PC-9 (cell line): ENCODE data around the gene CD7. TPM values are rescaled to one million over a fixed set of nuclear protein-coding genes. Genes with fewer than 3 reads are reported as not detected.

ENCODE experiments used
- BruUV-seq: library from RNA; stranded (reverse); fragments of 400-500 nt; replicated peaks from 2 replicates; lab custom pipeline; 2021; lab: Mats Ljungman, UMichigan
- CTCF ChIA-PET: fragments of 300-600 bp; sonication (Branson Sonifier 250); formaldehyde crosslinking; loops from one replicate; lab custom pipeline; 2022; ENCODE audit warnings: antibody characterized with exemption; lab: Charles Lee
- POLR2A ChIA-PET: fragments of 300-600 bp; sonication (Branson Sonifier 250); formaldehyde crosslinking; loops from one replicate; lab custom pipeline; 2022; ENCODE audit warnings: antibody characterized with exemption; ENCODE audit not compliant: unreplicated experiment; lab: Charles Lee
- DNase-seq, 2 experiments: peaks; one replicate each; pipeline versions ENCODE4 v3.0.0 to v3.0.0-alpha.2; 2015 to 2022; ENCODE audit warnings: mixed read lengths in 1 of 2
- H2AFZ ChIP-seq: fragments of 200-600 bp; sonication (generic); 2 replicates; pipeline ENCODE4 v1.8.1; 2017; ENCODE audit warnings: antibody characterized with exemption
- H3F3A ChIP-seq: fragments of 200-600 bp; sonication (generic); 2 replicates; pipeline ENCODE4 v1.8.1; 2017; ENCODE audit warnings: antibody characterized with exemption, mild to moderate bottlenecking, low read depth; ENCODE audit not compliant: insufficient read depth
- H3K27ac ChIP-seq: fragments of 200-600 bp; sonication (generic); 2 replicates; pipeline ENCODE4 v1.6.1; 2016; ENCODE audit warnings: mixed run types
- H3K27me3 ChIP-seq: fragments of 200-600 bp; sonication (generic); 2 replicates; pipeline ENCODE4 v1.6.1; 2016; ENCODE audit warnings: low read depth, mixed run types; ENCODE audit not compliant: insufficient read depth
- H3K36me3 ChIP-seq: fragments of 200-600 bp; sonication (generic); 2 replicates; pipeline ENCODE4 v1.6.1; 2016; ENCODE audit warnings: low read depth, mixed run types
- H3K4me1 ChIP-seq: fragments of 200-600 bp; sonication (generic); replicated peaks from 2 replicates; pipeline ENCODE4 v1.6.1; 2016; ENCODE audit warnings: mixed run types; ENCODE audit not compliant: insufficient read depth
- H3K4me2 ChIP-seq: fragments of 200-600 bp; sonication (generic); 2 replicates; pipeline ENCODE4 v1.6.1; 2017; ENCODE audit warnings: mixed run types
- H3K4me3 ChIP-seq: fragments of 200-600 bp; sonication (generic); 2 replicates; pipeline ENCODE4 v1.6.1; 2016; ENCODE audit warnings: mixed run types
- H3K79me2 ChIP-seq: fragments of 200-600 bp; sonication (generic); 2 replicates; pipeline ENCODE4 v1.6.1; 2017; ENCODE audit warnings: low read depth, mixed run types
- H3K9me2 ChIP-seq: fragments of 200-600 bp; sonication (generic); 2 replicates; pipeline ENCODE4 v1.8.1; 2017; ENCODE audit warnings: mild to moderate bottlenecking; ENCODE audit not compliant: insufficient read depth
- H3K9me3 ChIP-seq: fragments of 200-600 bp; sonication (generic); 2 replicates; pipeline ENCODE4 v1.8.1; 2016; ENCODE audit warnings: low read depth; ENCODE audit not compliant: insufficient read depth
- H4K20me1 ChIP-seq: fragments of 200-600 bp; sonication (generic); 2 replicates; pipeline ENCODE4 v1.8.1; 2017; ENCODE audit not compliant: insufficient read depth
- EZH2 ChIP-seq: fragments of 200-600 bp; sonication (generic); IDR thresholded peaks from 2 replicates; pipeline ENCODE4 v1.8.0; 2017; ENCODE audit warnings: antibody characterized with exemption, low read depth
- intact Hi-C: fragments of 100-400 bp; cut with micrococcal nuclease; formaldehyde crosslinking; loops from one replicate; pipeline ENCODE4 v1.10.0; 2022; ENCODE audit not compliant: unreplicated experiment
- total RNA-seq: library from RNA; stranded (reverse); gene quantifications from 2 replicates; pipeline ENCODE4 v1.2.3, GENCODE V29; 2021
- TF ChIP-seq, protein P1 (sequence below): fragments of 200-600 bp; sonication (generic); conservative IDR thresholded peaks from 2 replicates; pipeline ENCODE4 v1.6.1; 2017; ENCODE audit warnings: mixed run types, antibody characterized with exemption, mild to moderate bottlenecking, moderate library complexity

The CD7 gene
- total RNA-seq, 1 experiment from 2014 or later: 0.68 TPM

DNA sequence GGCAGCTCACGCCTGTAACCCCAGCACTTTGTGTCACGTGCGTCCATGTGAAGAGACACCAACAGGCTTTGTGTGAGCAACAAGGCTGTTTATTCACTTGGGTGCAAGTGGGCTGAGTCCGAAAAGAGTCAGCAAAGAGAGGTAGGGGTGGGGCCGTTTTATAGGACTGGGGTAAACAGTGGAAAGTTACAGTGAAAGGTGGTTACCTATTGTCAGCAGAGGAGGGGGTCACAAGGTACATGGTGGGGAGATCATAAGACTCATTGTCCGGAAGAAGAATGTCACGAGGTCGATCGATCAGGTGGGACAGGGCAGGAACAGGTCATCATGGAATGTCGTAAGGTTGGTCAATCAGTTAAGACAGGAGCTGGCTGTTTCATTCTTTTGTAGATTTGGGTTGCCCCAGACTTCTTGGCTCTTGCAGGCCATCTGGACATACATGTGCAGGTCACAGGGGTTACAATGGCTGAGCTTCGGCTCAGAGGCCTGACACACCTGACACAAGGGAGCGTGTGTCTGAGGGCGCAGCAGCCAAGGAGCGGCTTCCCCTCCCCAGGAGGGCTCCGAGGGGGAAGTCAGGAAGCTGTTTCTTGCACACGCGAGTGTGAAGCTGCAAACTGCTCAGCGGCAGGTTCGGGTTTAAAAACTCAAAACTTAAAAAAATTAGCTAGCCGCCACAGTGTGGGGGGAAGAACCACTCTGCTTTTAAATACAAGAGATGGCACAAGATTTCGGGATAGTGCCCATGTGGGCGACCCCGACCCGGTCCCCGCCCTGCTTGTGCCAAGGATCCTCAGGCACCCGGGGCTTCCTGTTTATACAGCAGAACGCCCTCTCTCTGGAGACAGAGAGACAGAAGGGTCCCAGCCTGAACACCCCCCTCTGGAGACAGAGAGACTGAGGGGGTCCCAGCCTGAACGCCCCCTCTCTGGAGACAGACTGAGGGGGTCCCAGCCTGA is 29.2 kb upstream of the CD7 start:
- no peaks in the 10 kb centered on the region for H3K27me3 ChIP-seq
- H3K4me1 ChIP-seq: no peaks in the 10 kb centered on the region
- ChIA-PET CTCF (no interaction called here), POLR2A (interaction anchor here (0.6 kb wide), 1 partner anchor 412 kb away, joined by 3 read pairs; no protein-coding TSS in a partner anchor)
- no peak overlapping the region for H2AFZ ChIP-seq
- no peaks in the 10 kb centered on the region for H3K79me2 ChIP-seq
- H3K4me3 ChIP-seq: no peak overlapping the region
- H3K27ac ChIP-seq: no peak overlapping the region
- no peak for DNase-seq
- H3K9me3 ChIP-seq: no peaks in the 10 kb centered on the region
- H3K36me3 ChIP-seq: no peaks in the 10 kb centered on the region
- TF ChIP-seq, protein P1, sequence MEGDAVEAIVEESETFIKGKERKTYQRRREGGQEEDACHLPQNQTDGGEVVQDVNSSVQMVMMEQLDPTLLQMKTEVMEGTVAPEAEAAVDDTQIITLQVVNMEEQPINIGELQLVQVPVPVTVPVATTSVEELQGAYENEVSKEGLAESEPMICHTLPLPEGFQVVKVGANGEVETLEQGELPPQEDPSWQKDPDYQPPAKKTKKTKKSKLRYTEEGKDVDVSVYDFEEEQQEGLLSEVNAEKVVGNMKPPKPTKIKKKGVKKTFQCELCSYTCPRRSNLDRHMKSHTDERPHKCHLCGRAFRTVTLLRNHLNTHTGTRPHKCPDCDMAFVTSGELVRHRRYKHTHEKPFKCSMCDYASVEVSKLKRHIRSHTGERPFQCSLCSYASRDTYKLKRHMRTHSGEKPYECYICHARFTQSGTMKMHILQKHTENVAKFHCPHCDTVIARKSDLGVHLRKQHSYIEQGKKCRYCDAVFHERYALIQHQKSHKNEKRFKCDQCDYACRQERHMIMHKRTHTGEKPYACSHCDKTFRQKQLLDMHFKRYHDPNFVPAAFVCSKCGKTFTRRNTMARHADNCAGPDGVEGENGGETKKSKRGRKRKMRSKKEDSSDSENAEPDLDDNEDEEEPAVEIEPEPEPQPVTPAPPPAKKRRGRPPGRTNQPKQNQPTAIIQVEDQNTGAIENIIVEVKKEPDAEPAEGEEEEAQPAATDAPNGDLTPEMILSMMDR: no peak
- TF ChIP-seq EZH2: no peak
- H3F3A ChIP-seq: no peaks in the 10 kb centered on the region
- no peak overlapping the region for H3K4me2 ChIP-seq
- no TSS peak for BruUV-seq
- intact Hi-C loops: no loop called here
- H4K20me1 ChIP-seq: no peaks in the 10 kb centered on the region
- H3K9me2 ChIP-seq: no peaks in the 10 kb centered on the region

DNA sequence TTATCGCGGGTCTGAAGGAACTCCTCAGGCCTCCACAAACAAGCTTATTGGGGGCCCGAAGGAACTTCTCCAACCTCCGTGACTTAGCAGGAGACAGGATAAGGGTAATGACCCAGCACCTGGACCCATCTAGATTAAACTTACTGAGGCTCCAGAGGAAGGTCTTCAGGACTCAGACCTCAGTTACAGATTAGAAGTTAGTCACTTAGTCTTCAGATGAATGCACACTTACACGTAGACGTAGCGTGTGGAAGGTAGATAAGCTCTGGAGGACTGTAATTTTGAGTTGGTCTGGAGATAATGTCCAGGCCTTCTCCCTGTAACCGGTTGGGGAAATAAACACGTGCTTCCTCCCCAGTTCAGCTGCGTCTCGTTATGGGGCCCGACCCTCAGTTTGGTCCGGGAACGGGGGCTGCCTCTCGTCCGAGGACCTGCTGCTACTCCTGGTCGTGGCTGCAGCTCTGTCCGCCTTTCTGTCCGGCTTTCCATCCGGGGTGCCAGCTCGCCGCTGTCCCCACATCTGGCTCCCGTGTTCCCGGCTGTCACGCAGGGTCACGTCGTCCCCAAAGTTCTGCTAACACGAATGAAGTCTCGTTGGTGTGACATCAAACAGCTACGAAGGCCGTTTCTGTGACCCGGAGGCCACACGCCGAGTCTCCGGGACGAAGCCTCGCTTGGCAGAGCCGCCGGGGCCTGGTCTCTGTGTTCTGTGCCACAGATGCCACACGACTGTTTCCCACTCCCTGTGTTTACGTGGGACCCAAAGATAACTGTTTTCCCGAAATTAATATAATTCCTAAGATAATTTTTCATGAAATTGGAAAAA is 28.0 kb upstream of the CD7 start:
- no peak for DNase-seq
- no peaks in the 10 kb centered on the region for H3K9me2 ChIP-seq
- POLR2A ChIA-PET: interaction anchor here (0.5 to 0.7 kb wide), 5 partner anchors 155 to 923 kb away, joined by 3 to 9 read pairs (median 4); no protein-coding TSS in a partner anchor

More for the DNA sequence above, 28.0 kb upstream of the CD7 start:
- H4K20me1 ChIP-seq: no peaks in the 10 kb centered on the region
- BruUV-seq: no TSS peak
- no peaks in the 10 kb centered on the region for H3K27me3 ChIP-seq
- intact Hi-C loops: no loop called here
- H3K79me2 ChIP-seq: no peaks in the 10 kb centered on the region
- H2AFZ ChIP-seq: no peak overlapping the region
- H3F3A ChIP-seq: no peaks in the 10 kb centered on the region
- H3K27ac ChIP-seq: no peak overlapping the region
- H3K9me3 ChIP-seq: no peaks in the 10 kb centered on the region
- no peak for TF ChIP-seq EZH2
- TF ChIP-seq, protein P1: no peak
- H3K4me3 ChIP-seq: no peak overlapping the region
- no peak overlapping the region for H3K4me2 ChIP-seq
- H3K4me1 ChIP-seq: no peaks in the 10 kb centered on the region
- CTCF ChIA-PET: no interaction called here
- H3K36me3 ChIP-seq: no peaks in the 10 kb centered on the region
